HG03139 (cell line): ENCODE data around the gene CELF2.

Experiments
- ATAC-seq: cut with Tn5 transposase; IDR thresholded peaks from one replicate; pipeline ENCODE4 v1.9.1; 2021; ENCODE audit not compliant: unreplicated experiment

CELF2 gene

GRCh38 chr10:11242443-11243387, 225.0 kb downstream of the CELF2 start:
- ATAC-seq, result peak; percentile 48

GRCh38 chr10:11243425-11244222, 226.0 kb downstream of the CELF2 start:
- no peak for ATAC-seq

GRCh38 chr10:11245095-11245479, 227.4 kb downstream of the CELF2 start:
- no peak for ATAC-seq

GRCh38 chr10:11245510-11245909, 227.8 kb downstream of the CELF2 start:
- peak; percentile 47 for ATAC-seq

GRCh38 chr10:11245981-11246590, 228.4 kb downstream of the CELF2 start:
- no peak for ATAC-seq

GRCh38 chr10:11246752-11247467, 229.2 kb downstream of the CELF2 start:
- ATAC-seq, result no peak

GRCh38 chr10:11249152-11249807, 231.6 kb downstream of the CELF2 start:
- ATAC-seq, result no peak

- ATAC-seq, result no peak
These were observed 232.1 kb downstream of the CELF2 start for GRCh38 chr10:11249808-11250195.

- ATAC-seq, result no peak
These were observed 232.6 kb downstream of the CELF2 start for GRCh38 chr10:11250304-11250703.

GRCh38 chr10:11252887-11253286, 235.2 kb downstream of the CELF2 start:
- ATAC-seq, result no peak

- no peak for ATAC-seq
These were observed 235.8 kb downstream of the CELF2 start for GRCh38 chr10:11253385-11254002.

GRCh38 chr10:11255156-11255555, 237.5 kb downstream of the CELF2 start:
- no peak for ATAC-seq

GRCh38 chr10:11255796-11256444, 238.2 kb downstream of the CELF2 start:
- no peak for ATAC-seq

GRCh38 chr10:11256896-11257295, 239.2 kb downstream of the CELF2 start:
- no peak for ATAC-seq

- no peak for ATAC-seq
These were observed 239.9 kb downstream of the CELF2 start for GRCh38 chr10:11257440-11258090.

GRCh38 chr10:11260170-11260569, 242.5 kb downstream of the CELF2 start:
- no peak for ATAC-seq

- no peak for ATAC-seq
These were observed 243.5 kb downstream of the CELF2 start for GRCh38 chr10:11261143-11261542.

- no peak for ATAC-seq
These were observed 244.2 kb downstream of the CELF2 start for GRCh38 chr10:11261687-11262493.
